NCI-H2081 (cell line): ENCODE data around the gene VWF.

ENCODE experiments used
- DNase-seq, 2 experiments: peaks; one replicate each; lab custom pipeline; 2025; lab: John Stamatoyannopoulos, UW

Gene VWF

GRCh38 chr12:6076776-6077691 is 47.4 kb downstream of the VWF start:
- no peak for DNase-seq

- no peak for DNase-seq
These were observed 48.1 kb downstream of the VWF start for GRCh38 chr12:6076346-6076745.

- DNase-seq: no peak
These were observed 49.4 kb downstream of the VWF start for GRCh38 chr12:6074979-6075585.

GRCh38 chr12:6074427-6074826 is 50.0 kb downstream of the VWF start:
- no peak for DNase-seq

DNA sequence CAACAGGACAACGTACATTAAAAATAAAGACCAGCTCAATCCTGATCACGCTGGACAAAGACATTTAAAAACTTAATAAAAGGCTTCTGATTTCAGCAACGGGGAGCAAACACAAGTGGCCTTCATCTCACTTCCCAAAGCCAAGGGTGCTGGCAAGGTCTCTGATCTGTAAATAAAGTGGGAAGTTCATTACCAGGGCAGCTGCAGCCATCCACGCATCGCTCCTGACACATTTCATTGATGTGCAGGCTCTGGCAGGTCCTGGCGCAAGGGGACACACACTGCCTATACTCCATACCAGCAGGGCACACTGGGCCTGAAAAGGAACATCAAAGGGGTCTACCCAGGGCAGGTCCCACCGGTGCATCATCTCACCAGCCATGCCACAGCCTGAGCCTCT is 51.0 kb downstream of the VWF start:
- DNase-seq: no peak

DNA sequence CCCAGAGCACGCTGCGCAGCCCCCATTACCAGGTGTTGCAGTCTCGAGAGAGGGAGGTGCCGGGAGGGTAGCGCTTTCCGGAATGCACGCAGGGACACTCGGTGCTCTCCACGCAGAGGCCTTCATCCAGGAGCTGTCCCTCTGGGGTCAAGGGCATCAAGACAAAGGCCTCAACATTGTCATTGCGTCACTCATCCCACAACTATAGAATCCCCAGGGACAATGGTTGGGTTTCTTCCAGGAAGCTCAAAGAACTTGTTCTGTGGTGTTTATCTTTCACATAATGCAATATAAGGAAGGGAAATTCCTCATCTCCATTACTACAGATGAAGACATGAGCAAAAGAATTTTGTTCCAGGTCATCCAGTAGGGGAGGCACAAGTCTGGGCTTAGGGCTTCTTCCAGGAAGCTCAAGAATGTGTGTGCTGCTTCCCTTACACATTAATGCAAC is 52.1 kb downstream of the VWF start:
- no peak for DNase-seq

DNA sequence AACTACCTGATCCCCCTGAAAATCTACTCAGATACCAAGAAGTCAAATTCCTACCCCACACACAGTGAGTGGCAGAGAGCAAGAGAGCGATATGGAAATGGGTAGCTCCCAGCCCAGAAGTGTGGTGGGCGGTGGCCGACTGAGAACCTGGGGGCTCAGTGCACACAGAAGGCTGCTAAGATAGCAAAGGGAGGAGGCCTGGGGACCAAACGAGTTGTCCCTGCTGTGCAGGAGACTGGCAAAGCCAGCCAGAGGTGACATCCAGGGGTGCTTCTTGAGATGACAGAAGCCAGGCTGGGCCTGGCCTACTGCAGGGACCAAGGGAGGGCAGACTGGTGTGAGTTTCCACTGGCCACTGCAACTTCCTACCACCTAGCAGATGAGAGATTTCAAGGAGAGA is 52.9 kb downstream of the VWF start:
- no peak for DNase-seq

DNA sequence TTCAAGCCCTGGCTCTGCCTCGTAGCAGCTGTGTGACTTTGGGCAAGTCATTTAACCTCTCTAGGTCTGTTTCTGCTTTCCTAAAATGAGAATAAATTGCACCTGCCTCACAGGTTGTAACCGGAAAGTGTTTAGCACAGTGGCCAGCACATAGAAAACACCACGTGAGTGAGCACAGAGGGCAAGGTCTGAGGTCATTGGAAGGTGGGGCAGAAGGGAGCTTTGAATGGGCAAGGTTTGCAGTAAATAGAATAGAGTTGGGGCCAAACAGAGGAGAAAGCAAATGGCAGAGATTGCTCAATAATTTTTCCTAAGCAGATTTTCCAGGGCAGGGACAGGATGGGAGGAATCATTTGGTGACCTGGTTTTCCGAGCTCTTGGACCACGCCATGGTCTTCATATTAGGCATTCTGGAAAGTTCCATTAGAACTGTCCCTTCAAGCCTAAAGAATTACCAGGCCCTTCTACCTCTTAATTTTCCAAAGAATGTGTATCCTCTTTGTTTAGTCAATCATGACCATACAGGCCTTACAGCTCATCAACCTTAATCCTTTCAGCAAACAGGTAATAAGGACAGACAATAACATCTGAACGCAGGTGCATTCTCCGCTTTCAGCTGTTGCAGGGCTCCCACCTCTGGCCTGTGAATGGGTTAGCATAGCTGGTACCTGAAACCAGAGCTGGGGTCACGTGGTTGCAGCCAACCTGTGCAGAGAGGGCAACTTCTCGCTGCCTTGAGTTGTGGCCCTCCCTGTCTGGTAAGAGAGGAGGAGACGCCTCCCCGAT is 53.8 kb downstream of the VWF start:
- DNase-seq: peak in 1 of 2 experiments; percentile 25

DNA sequence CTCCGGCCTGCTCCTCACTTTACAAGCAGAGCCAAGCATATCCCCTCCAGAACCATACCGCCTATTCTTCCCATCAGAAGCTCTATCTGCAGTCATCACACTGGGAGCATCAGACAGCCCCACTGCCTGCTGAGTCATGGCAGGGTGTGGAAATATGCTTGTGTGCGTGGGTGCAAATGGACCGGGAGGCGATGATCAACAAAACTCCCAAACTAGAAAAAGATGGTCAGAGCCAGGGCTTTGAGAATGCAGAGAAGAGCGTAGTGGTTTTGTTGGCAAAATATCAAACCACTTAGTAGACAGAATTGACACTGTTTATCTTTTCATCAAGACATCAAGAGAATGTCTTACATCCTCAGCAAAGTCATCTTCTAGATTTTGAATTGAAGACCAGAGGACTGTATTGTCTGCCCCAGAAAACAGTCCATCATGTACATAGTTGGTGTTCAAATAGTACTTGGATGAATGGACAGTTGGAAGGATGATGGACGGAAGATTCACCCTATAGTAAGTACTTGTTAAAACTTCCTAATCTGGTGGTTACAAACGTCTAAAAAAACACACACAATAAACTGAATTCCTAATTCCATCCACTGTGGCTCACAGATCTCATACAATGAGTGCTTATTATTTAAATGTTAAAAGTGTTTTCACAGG is 54.9 kb downstream of the VWF start:
- DNase-seq: no peak

GRCh38 chr12:6068227-6068626 is 56.2 kb downstream of the VWF start:
- no peak for DNase-seq

DNA sequence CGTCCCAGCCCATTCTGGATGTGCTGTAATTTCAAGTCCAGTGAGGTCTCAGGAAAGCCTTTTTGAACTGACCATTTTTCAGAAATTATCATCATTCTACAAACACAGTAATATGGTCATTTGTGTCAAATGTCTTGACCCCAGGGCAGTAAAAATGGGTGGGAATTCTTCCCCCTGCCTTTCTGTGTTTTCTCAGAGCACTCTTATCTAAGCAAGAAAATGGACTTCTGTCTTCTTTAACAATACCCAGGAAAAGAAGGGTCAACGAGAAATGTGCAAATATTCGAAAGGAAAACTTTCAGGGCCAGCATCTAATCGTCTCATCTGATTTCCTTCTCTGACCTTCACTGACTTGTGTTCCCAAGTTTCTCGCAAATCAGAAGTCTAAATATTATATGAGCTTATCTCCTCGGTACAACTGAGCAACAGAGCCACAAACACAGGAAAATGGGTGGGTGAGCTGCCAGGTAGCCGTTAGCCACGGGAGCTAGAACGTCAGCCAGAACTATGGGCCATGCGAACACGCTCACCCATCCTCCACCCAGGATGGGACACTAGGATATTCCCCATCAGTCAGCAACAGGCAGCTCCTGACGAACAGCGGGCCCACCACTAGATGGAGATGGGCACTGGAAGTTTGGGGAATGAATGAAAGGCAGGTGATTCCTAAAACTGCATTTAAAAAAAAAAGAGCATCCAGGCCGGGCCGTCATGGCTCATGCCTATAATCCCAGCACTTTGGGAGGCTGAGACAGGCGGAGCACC is 57.1 kb downstream of the VWF start:
- DNase-seq: no peak

GRCh38 chr12:6066651-6067050 is 57.8 kb downstream of the VWF start:
- DNase-seq: no peak

- DNase-seq: no peak
These were observed 58.6 kb downstream of the VWF start for GRCh38 chr12:6065863-6066199.

DNA sequence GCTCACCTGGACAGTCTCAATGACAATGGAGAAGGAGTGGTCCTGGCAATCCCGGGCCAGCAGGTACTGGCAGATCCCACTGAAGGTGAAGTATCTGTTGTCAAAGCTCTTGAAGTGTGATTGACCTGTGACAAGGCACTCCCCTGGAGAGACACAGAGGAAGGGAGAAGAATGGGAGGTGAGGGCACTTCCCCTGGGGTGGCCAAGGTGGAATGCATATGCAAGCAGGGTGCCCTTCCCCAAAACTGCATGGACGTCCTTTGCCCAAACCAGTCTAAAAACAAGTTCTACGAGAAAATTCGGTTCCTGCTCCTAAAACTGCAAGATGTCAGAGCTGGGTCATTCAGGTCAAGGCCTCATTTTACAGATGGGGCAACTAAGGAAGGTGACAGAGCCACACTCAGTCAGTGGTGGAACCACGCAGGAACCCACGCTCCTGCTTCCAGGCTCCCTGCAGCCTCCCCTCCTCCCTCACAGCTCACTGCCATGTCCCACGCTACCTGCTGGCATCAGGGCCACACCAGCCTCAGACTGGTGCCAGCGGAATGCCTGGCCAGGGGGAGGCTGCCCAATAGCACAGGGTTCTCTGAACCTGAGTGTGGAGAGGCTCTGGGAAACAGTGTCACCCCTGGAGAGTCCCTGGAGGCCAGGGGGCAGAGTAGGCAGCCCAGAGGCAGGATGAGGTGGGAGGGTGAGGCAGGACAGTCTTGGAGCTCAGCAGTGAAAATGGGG is 59.2 kb downstream of the VWF start:
- DNase-seq: no peak

- DNase-seq: peak; percentile 38 to 57
These were observed 61.4 kb downstream of the VWF start for GRCh38 chr12:6062757-6063735.

GRCh38 chr12:6062395-6062756 is 62.1 kb downstream of the VWF start:
- DNase-seq: no peak

- no peak for DNase-seq
These were observed 62.8 kb downstream of the VWF start for GRCh38 chr12:6061660-6062059.

- no peak for DNase-seq
These were observed 64.5 kb downstream of the VWF start for GRCh38 chr12:6059860-6060565.

GRCh38 chr12:6059221-6059620 is 65.2 kb downstream of the VWF start:
- no peak for DNase-seq
